MM.1S (cell line): ENCODE measurements around the gene MSH5.

Experiments
- DNase-seq: peaks from one replicate; pipeline ENCODE4 v3.0.0-alpha.2; 2015
- H2AFZ ChIP-seq: fragments of 300-600 bp; sonication (generic); 2 replicates; pipeline ENCODE4 v1.6.0; 2016; ENCODE audit warnings: antibody characterized with exemption, low read length
- H3F3A ChIP-seq: fragments of 300-600 bp; sonication (generic); 2 replicates; pipeline ENCODE4 v1.6.1; 2016; ENCODE audit warnings: mild to moderate bottlenecking, antibody characterized with exemption, low read length, moderate library complexity, mixed read lengths; ENCODE audit not compliant: insufficient read depth
- H3K27ac ChIP-seq: fragments of 300-600 bp; sonication (generic); 2 replicates; pipeline ENCODE4 v1.5.1; 2016; ENCODE audit warnings: mild to moderate bottlenecking, low read length
- H3K27me3 ChIP-seq: fragments of 300-600 bp; sonication (generic); replicated peaks from 2 replicates; pipeline ENCODE4 v1.6.0; 2016; ENCODE audit warnings: low read length; ENCODE audit not compliant: insufficient read depth
- H3K36me3 ChIP-seq: fragments of 300-600 bp; sonication (generic); replicated peaks from 2 replicates; pipeline ENCODE4 v1.6.1; 2016; ENCODE audit warnings: mild to moderate bottlenecking, low read length, mixed read lengths; ENCODE audit not compliant: insufficient read depth
- H3K4me1 ChIP-seq: fragments of 300-600 bp; sonication (generic); 2 replicates; pipeline ENCODE4 v1.6.1; 2016; ENCODE audit warnings: low read length, mixed read lengths
- H3K4me2 ChIP-seq: fragments of 300-600 bp; sonication (generic); 2 replicates; pipeline ENCODE4 v1.6.0; 2016; ENCODE audit warnings: low read depth, low read length
- H3K4me3 ChIP-seq: fragments of 300-600 bp; sonication (generic); 2 replicates; pipeline ENCODE4 v1.5.1; 2016; ENCODE audit warnings: low read length, mixed read lengths
- H3K79me2 ChIP-seq: fragments of 300-600 bp; sonication (generic); 2 replicates; pipeline ENCODE4 v1.6.1; 2016; ENCODE audit warnings: mixed run types, low read length, mixed read lengths
- H3K9ac ChIP-seq: fragments of 300-600 bp; sonication (generic); 2 replicates; pipeline ENCODE4 v1.6.1; 2016; ENCODE audit warnings: low read length, mixed read lengths
- H3K9me2 ChIP-seq: fragments of 300-600 bp; sonication (generic); replicated peaks from 2 replicates; pipeline ENCODE4 v1.6.1; 2016; ENCODE audit warnings: mild to moderate bottlenecking, low read length, mixed read lengths; ENCODE audit not compliant: insufficient read depth
- H3K9me3 ChIP-seq: fragments of 300-600 bp; sonication (generic); replicated peaks from 2 replicates; pipeline ENCODE4 v1.6.1; 2016; ENCODE audit warnings: mild to moderate bottlenecking, low read length, mixed read lengths; ENCODE audit not compliant: insufficient read depth
- H4K20me1 ChIP-seq: fragments of 300-600 bp; sonication (generic); 2 replicates; pipeline ENCODE4 v1.6.1; 2016; ENCODE audit warnings: mild to moderate bottlenecking, low read length, moderate library complexity, mixed read lengths; ENCODE audit not compliant: insufficient read depth
- EZH2 ChIP-seq: fragments of 300-600 bp; sonication (generic); optimal IDR thresholded peaks from 2 replicates; pipeline ENCODE3; 2017; ENCODE audit warnings: low read depth, mild to moderate bottlenecking, antibody characterized with exemption, low read length, mixed read lengths
- EZH2phosphoT487 ChIP-seq: fragments of 300-600 bp; sonication (generic); IDR thresholded peaks from 2 replicates; pipeline ENCODE4 v1.6.1; 2018; ENCODE audit warnings: antibody characterized with exemption, low read length
- TF ChIP-seq, protein P1 (sequence below): fragments of 300-600 bp; sonication (generic); IDR thresholded peaks from 2 replicates; pipeline ENCODE4 v1.5.1; 2016; ENCODE audit warnings: antibody characterized with exemption, low read length, mixed read lengths

Gene MSH5

DNA sequence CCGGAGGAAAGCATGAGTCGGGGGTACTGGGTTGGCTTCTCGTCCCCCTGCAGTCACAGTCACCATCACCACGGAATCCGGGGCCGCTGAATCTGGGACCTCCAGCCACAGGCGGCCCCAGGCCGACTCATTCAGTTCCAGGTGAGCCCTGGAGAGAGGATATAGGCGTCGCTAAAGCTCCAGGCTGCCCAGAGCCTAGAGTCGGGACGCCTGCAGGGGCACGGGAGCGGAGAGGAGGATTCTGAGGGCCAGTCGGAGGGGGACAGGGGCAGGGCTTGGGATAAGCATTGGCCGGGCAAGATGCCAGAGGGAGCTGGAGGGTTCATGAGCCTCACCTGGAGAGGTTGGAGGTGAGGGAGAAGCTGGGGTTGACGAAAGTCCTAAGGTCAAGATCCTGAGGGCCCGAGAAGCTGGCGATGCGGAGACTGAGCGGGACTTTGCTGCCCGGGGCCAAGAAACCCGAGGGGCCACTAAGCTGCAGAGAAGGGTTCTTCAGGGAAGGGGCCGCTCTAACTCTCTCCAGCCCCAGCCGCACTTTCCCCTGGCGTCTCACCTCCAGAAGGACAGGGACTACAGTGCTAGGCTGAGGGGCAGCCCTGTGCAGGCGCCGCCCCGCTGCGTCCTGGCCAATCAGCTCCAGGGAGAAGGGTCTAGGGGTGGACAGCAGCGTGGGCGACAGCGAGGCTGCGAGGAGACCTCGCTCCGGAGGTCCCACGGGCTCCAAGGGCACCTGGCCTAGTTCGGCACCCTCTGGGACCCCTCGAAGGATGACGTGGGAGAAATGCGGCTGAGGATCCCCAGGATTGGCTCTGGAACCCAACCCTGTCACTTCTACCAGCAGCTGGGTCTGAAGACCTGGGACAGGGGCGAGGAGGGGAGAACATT lies 26.3 kb downstream of the MSH5 start:
- H3K79me2 ChIP-seq: no peaks in the 10 kb centered on the region
- H3K27me3 ChIP-seq: no peaks in the 10 kb centered on the region
- H3K27ac ChIP-seq: no peak overlapping the region
- no peak overlapping the region for H2AFZ ChIP-seq
- H3K4me2 ChIP-seq: no peak overlapping the region
- H3K9me3 ChIP-seq: no peaks in the 10 kb centered on the region
- H3K9ac ChIP-seq: no peak overlapping the region
- peaks cover 3% of the 10 kb centered on the region; the same call in 1 of the 2 replicates for H3F3A ChIP-seq
- H4K20me1 ChIP-seq: no peaks in the 10 kb centered on the region
- TF ChIP-seq, protein P1, sequence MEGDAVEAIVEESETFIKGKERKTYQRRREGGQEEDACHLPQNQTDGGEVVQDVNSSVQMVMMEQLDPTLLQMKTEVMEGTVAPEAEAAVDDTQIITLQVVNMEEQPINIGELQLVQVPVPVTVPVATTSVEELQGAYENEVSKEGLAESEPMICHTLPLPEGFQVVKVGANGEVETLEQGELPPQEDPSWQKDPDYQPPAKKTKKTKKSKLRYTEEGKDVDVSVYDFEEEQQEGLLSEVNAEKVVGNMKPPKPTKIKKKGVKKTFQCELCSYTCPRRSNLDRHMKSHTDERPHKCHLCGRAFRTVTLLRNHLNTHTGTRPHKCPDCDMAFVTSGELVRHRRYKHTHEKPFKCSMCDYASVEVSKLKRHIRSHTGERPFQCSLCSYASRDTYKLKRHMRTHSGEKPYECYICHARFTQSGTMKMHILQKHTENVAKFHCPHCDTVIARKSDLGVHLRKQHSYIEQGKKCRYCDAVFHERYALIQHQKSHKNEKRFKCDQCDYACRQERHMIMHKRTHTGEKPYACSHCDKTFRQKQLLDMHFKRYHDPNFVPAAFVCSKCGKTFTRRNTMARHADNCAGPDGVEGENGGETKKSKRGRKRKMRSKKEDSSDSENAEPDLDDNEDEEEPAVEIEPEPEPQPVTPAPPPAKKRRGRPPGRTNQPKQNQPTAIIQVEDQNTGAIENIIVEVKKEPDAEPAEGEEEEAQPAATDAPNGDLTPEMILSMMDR: no peak
- no peak for TF ChIP-seq EZH2
- TF ChIP-seq EZH2phosphoT487: no peak
- H3K9me2 ChIP-seq: no peaks in the 10 kb centered on the region
- no peak for DNase-seq
- H3K4me1 ChIP-seq: peaks cover 16% of the 10 kb centered on the region
- H3K4me3 ChIP-seq: no peak overlapping the region
- H3K36me3 ChIP-seq: no peaks in the 10 kb centered on the region

GRCh38 chr6:31767096-31767645 lies 27.4 kb downstream of the MSH5 start:
- Histone ChIP-seq H3K9me2 (no peaks in the 10 kb centered on the region), H3F3A (peaks cover 3% of the 10 kb centered on the region; the same call in 1 of the 2 replicates), H4K20me1 (no peaks in the 10 kb centered on the region), H3K36me3 (no peaks in the 10 kb centered on the region), H3K27me3 (no peaks in the 10 kb centered on the region), H3K79me2 (no peaks in the 10 kb centered on the region), H2AFZ (no peak overlapping the region), H3K9me3 (no peaks in the 10 kb centered on the region), H3K9ac (no peak overlapping the region), H3K27ac (no peak overlapping the region), H3K4me2 (no peak overlapping the region), H3K4me1 (peaks cover 16% of the 10 kb centered on the region), H3K4me3 (no peak overlapping the region)
- TF ChIP-seq EZH2phosphoT487 (no peak), EZH2 (no peak)
- TF ChIP-seq, protein P1: no peak
- DNase-seq: no peak

DNA sequence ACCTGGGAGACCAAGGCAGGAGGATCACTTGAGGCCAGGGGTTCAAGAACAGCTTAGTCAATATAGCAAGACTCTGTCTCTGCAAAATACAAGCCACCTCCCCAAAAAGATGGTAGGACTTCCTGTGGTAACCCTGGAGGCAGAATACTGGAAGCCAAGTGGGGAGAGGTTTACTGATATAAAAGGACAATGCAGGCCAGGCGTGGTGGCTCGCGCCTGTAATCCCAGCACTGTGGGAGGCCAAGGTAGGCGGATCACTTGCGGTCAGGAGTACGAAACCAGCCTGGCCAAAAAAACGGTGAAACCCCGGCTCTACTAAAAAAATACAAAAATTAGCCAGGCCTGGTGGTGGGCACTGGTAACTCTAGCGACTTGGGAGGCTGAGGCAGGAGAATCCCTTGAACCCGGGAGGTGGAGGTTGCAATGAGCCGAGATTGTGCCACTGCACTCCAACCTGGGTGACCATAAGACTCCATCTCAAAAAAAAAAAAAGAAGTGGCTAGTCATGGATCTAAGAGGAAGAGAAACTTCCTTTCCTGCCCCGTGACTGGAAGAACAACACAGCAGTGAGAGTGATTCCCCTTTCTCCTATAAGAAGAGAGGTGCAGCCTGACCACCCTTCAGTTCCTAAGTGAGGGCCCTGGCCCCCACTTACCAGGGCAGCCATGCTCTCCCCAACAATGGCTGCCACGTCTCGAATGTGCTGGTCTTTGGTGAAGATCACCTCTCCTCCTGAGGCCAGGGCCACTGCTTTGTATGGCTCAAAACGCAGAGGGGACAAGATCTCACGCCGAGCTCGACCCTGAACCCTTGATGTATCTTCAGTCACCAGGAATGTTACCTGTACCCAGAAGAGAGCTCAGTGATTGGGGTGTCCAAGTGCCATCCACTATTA lies 28.8 kb downstream of the MSH5 start:
- H3F3A ChIP-seq: peaks cover 3% of the 10 kb centered on the region; the same call in 1 of the 2 replicates
- no peaks in the 10 kb centered on the region for H3K27me3 ChIP-seq
- no peaks in the 10 kb centered on the region for H3K79me2 ChIP-seq
- no peak overlapping the region for H3K4me3 ChIP-seq
- no peak overlapping the region for H3K9ac ChIP-seq
- no peak overlapping the region for H3K4me2 ChIP-seq
- H3K9me2 ChIP-seq: no peaks in the 10 kb centered on the region
- H4K20me1 ChIP-seq: no peaks in the 10 kb centered on the region
- peaks cover 13% of the 10 kb centered on the region for H3K4me1 ChIP-seq
- DNase-seq: no peak
- no peaks in the 10 kb centered on the region for H3K9me3 ChIP-seq
- no peak overlapping the region for H2AFZ ChIP-seq
- H3K27ac ChIP-seq: no peak overlapping the region
- no peaks in the 10 kb centered on the region for H3K36me3 ChIP-seq
- TF ChIP-seq, protein P1: no peak
- no peak for TF ChIP-seq EZH2
- no peak for TF ChIP-seq EZH2phosphoT487
